Right atrium auricular region (tissue), 2 donors: Measurements from ENCODE around the gene SLC9A3. TPM values are rescaled to one million over a fixed set of nuclear protein-coding genes. Genes with fewer than 3 reads are reported as not detected.

ENCODE experiments used
- DNase-seq: peaks from one replicate; pipeline ENCODE4 v3.0.0-alpha.2; 2019; ENCODE audit warnings: low spot score
- H3K27ac ChIP-seq, 2 donors: fragments of 200-600 bp; sonication (generic); 1 replicate in 1 of 2; 2 replicates in 1 of 2; pipeline ENCODE4 v1.5.1; 2016 to 2019
- H3K27me3 ChIP-seq, 2 donors: fragments of 200-600 bp; sonication (generic); one replicate each; pipeline versions ENCODE4 v1.5.1 to v1.6.0; 2017 to 2019
- H3K36me3 ChIP-seq: fragments of 200-600 bp; sonication (generic); one replicate; pipeline ENCODE4 v1.5.1; 2016
- H3K4me1 ChIP-seq, 2 donors: fragments of 200-600 bp; sonication (generic); one replicate each; pipeline versions ENCODE4 v1.5.1 to v1.6.0; 2017 to 2019
- H3K4me3 ChIP-seq, 2 donors: fragments of 200-600 bp; sonication (generic); 1 replicate in 1 of 2; 2 replicates in 1 of 2; pipeline ENCODE4 v1.5.1; 2017 to 2019; ENCODE audit warnings: mild to moderate bottlenecking in 1 of 2, moderate library complexity in 1 of 2
- H3K9me3 ChIP-seq, 2 donors: fragments of 200-600 bp; sonication (generic); one replicate each; pipeline ENCODE4 v1.5.1; 2019
- CTCF ChIP-seq, 2 donors: fragments of 200-600 bp; sonication (generic); IDR thresholded peaks; one replicate each; pipeline ENCODE4 v1.5.1; 2019; ENCODE audit warnings: antibody characterized with exemption in 2 of 2
- total RNA-seq, 2 donors: library from RNA; depleted of rRNA; stranded (reverse); fragments of >200 nt; gene quantifications; one replicate each; pipeline ENCODE4 v1.1.0, GENCODE V29; 2016

SLC9A3 gene
- total RNA-seq, 2 donors from 2014 or later: 1.8 to 2.3 TPM

- DNase-seq: no peak
- H3K27me3 ChIP-seq: peaks cover 0 to 1% of the 10 kb centered on the region in 2 donors
- no peaks in the 10 kb centered on the region for H3K4me1 ChIP-seq
- no peaks in the 10 kb centered on the region for H3K36me3 ChIP-seq
- TF ChIP-seq CTCF (IDR thresholded peaks at IDR 0.05): no peak
- no peak overlapping the region for H3K4me3 ChIP-seq
- peaks cover 0 to 13% of the 10 kb centered on the region in 2 donors for H3K9me3 ChIP-seq
- no peak overlapping the region for H3K27ac ChIP-seq
These were observed 46.6 kb upstream of the SLC9A3 start for GRCh38 chr5:570886-571285.

GRCh38 chr5:570446-570845 lies 46.2 kb upstream of the SLC9A3 start:
- Histone ChIP-seq H3K27ac (no peak overlapping the region), H3K4me1 (no peaks in the 10 kb centered on the region), H3K9me3 (peaks cover 0 to 9% of the 10 kb centered on the region in 2 donors), H3K27me3 (peaks cover 0 to 5% of the 10 kb centered on the region in 2 donors), H3K36me3 (no peaks in the 10 kb centered on the region), H3K4me3 (no peak overlapping the region)
- no peak for DNase-seq
- no peak for TF ChIP-seq CTCF (IDR thresholded peaks at IDR 0.05)

DNA sequence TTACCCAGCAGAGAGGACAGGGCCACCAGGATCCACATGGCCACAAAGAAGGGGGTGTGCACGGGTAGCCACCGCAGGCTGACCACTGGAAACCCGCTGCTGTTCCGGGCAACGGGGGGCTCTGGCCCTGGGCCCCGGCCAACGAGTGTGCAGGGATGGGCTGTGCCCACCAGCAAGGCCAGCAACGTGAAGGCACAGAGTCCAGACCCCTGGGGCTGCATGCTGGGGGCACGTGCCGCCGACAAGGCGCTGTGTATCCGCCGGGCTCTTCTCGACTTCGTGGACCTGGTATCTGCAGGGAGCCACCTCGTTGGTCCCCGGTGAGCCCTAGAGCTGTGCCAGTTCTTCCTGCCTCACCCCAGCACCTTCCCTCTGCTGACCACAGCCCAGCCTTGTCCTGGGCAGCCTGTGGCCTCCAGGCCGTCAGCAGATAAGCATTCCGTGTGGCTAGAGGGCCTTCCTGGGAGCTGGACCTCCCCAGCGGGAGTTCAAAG lies 45.7 kb upstream of the SLC9A3 start:
- H3K36me3 ChIP-seq: no peaks in the 10 kb centered on the region
- H3K4me3 ChIP-seq: no peak overlapping the region
- DNase-seq: no peak
- no peaks in the 10 kb centered on the region for H3K4me1 ChIP-seq
- TF ChIP-seq CTCF (IDR thresholded peaks at IDR 0.05): no peak
- peaks cover 0 to 5% of the 10 kb centered on the region in 2 donors for H3K9me3 ChIP-seq
- H3K27ac ChIP-seq: no peak overlapping the region
- H3K27me3 ChIP-seq: peaks cover 0 to 5% of the 10 kb centered on the region in 2 donors

DNA sequence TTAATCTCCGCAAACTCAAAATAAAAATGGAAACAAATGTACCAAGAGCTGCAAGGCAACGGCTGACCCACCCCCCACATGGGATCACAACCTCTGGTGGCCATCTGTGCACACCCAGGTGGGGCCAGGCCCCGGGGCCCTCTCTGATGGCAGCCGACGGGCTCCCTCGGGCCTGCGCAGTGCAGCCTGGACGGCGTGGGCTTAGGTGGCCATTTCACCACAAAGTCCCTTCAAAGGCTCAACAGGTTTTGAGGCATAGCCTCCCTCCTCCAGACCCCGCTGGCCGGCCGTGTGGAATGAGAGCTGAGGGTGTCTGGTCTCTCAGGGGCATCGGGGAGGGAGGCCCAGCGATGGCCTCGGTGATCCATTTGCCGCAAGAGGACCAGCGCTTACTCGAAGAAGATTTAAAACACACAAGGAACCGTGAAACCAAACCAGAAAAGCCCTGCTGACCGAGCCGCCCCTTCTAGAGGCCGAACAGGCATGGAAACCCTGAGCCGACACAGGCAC lies 45.2 kb upstream of the SLC9A3 start:
- Histone ChIP-seq H3K9me3 (peaks cover 0 to 5% of the 10 kb centered on the region in 2 donors), H3K27me3 (peaks cover 0 to 5% of the 10 kb centered on the region in 2 donors), H3K27ac (no peak overlapping the region), H3K36me3 (no peaks in the 10 kb centered on the region), H3K4me3 (no peak overlapping the region), H3K4me1 (no peaks in the 10 kb centered on the region)
- DNase-seq: no peak
- TF ChIP-seq CTCF (IDR thresholded peaks at IDR 0.05): no peak

- Histone ChIP-seq H3K27me3 (peaks cover 0 to 5% of the 10 kb centered on the region in 2 donors), H3K27ac (no peak overlapping the region)
- DNase-seq: no peak
These were observed 44.6 kb upstream of the SLC9A3 start for GRCh38 chr5:568809-569208.

More at GRCh38 chr5:568809-569208, 44.6 kb upstream of the SLC9A3 start:
- H3K4me1 ChIP-seq: no peaks in the 10 kb centered on the region
- H3K9me3 ChIP-seq: peaks cover 0 to 5% of the 10 kb centered on the region in 2 donors
- no peak for TF ChIP-seq CTCF (IDR thresholded peaks at IDR 0.05)
- H3K36me3 ChIP-seq: no peaks in the 10 kb centered on the region
- H3K4me3 ChIP-seq: no peak overlapping the region
